Astrocyte (in vitro differentiated cells and primary cell): ENCODE data around the gene TMEM183A.

Source experiments
- EZH2 ChIP-seq: IDR thresholded peaks from 2 replicates; pipeline ENCODE4 v1.6.1; 2012; ENCODE audit warnings: mild to moderate bottlenecking, low read length, inconsistent platforms; ENCODE audit not compliant: insufficient read depth
- TF ChIP-seq, protein P1 (sequence below): IDR thresholded peaks from 2 replicates; pipeline ENCODE4 v1.5.1; 2011; ENCODE audit warnings: low read depth, mild to moderate bottlenecking, inconsistent platforms, low read length, moderate library complexity; ENCODE audit not compliant: insufficient read depth

DNA sequence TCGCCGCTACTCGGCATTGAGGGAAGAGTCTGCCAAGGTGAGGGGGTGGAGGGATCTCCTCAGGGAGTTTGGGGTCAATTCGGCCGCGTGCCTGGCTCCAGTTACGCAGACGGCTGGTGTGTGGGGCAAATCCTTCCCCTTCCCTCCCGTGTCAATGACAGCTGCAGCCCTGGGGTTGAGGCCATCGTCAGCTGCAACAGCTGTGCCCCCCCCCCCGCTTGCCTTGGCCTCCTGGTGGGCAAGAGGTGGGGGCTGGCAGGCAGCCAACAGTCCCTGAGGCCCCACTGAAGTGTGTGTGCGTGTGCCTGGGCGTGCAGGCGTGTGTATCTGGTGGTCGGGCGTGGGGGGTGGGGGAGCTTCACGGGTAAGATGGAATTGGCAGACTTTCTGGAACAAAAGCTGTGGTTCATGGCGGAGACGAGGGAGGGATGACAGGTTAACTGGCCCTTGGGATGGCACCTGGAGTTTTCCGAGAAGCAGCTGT lies 44.7 kb downstream of the TMEM183A start:
- TF ChIP-seq, protein P1, sequence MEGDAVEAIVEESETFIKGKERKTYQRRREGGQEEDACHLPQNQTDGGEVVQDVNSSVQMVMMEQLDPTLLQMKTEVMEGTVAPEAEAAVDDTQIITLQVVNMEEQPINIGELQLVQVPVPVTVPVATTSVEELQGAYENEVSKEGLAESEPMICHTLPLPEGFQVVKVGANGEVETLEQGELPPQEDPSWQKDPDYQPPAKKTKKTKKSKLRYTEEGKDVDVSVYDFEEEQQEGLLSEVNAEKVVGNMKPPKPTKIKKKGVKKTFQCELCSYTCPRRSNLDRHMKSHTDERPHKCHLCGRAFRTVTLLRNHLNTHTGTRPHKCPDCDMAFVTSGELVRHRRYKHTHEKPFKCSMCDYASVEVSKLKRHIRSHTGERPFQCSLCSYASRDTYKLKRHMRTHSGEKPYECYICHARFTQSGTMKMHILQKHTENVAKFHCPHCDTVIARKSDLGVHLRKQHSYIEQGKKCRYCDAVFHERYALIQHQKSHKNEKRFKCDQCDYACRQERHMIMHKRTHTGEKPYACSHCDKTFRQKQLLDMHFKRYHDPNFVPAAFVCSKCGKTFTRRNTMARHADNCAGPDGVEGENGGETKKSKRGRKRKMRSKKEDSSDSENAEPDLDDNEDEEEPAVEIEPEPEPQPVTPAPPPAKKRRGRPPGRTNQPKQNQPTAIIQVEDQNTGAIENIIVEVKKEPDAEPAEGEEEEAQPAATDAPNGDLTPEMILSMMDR = no peak
- TF ChIP-seq EZH2 = no peak
